Measurements from ENCODE around the gene TAC4.

DNA sequence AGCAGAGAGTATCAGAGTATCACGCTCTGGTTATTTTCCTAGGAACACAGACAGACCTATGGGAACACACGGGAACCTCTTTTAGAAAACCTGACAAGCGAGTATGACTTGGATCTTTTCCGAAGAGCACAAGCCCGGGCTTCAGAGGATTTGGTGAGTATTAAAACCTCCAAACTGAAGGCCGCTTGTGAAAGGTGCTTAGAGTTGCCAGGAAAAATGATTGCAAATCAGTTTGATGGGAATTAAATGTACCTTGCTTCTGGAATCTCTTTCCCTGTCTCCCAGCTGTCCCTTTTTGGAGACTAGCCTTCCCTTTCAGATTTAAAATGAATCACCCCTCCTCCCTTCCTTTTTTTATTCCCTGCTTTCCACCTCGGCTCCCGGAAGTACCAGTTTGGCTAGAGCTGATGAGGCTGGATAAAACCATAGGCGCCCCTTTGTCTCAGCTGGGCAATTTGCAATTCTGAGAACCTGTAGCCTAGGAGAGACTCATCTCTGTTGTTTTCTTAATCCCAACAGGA, 32.0 kb downstream of the TAC4 start:
- TF ChIP-seq, protein P1, sequence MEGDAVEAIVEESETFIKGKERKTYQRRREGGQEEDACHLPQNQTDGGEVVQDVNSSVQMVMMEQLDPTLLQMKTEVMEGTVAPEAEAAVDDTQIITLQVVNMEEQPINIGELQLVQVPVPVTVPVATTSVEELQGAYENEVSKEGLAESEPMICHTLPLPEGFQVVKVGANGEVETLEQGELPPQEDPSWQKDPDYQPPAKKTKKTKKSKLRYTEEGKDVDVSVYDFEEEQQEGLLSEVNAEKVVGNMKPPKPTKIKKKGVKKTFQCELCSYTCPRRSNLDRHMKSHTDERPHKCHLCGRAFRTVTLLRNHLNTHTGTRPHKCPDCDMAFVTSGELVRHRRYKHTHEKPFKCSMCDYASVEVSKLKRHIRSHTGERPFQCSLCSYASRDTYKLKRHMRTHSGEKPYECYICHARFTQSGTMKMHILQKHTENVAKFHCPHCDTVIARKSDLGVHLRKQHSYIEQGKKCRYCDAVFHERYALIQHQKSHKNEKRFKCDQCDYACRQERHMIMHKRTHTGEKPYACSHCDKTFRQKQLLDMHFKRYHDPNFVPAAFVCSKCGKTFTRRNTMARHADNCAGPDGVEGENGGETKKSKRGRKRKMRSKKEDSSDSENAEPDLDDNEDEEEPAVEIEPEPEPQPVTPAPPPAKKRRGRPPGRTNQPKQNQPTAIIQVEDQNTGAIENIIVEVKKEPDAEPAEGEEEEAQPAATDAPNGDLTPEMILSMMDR (conservative IDR thresholded peaks at IDR 0.05; ENCODE audit: low read depth in 2 of 2): no peak
- peak; percentile 57 for TF ChIP-seq POLR2AphosphoS5 (IDR thresholded peaks at IDR 0.05; ENCODE audit: low read depth)
- TF ChIP-seq EZH2 (IDR thresholded peaks at IDR 0.05; ENCODE audit: low read depth, unreplicated experiment): no peak
- TF ChIP-seq, protein P2, sequence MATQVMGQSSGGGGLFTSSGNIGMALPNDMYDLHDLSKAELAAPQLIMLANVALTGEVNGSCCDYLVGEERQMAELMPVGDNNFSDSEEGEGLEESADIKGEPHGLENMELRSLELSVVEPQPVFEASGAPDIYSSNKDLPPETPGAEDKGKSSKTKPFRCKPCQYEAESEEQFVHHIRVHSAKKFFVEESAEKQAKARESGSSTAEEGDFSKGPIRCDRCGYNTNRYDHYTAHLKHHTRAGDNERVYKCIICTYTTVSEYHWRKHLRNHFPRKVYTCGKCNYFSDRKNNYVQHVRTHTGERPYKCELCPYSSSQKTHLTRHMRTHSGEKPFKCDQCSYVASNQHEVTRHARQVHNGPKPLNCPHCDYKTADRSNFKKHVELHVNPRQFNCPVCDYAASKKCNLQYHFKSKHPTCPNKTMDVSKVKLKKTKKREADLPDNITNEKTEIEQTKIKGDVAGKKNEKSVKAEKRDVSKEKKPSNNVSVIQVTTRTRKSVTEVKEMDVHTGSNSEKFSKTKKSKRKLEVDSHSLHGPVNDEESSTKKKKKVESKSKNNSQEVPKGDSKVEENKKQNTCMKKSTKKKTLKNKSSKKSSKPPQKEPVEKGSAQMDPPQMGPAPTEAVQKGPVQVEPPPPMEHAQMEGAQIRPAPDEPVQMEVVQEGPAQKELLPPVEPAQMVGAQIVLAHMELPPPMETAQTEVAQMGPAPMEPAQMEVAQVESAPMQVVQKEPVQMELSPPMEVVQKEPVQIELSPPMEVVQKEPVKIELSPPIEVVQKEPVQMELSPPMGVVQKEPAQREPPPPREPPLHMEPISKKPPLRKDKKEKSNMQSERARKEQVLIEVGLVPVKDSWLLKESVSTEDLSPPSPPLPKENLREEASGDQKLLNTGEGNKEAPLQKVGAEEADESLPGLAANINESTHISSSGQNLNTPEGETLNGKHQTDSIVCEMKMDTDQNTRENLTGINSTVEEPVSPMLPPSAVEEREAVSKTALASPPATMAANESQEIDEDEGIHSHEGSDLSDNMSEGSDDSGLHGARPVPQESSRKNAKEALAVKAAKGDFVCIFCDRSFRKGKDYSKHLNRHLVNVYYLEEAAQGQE (IDR thresholded peaks at IDR 0.05; ENCODE audit: unreplicated experiment): peak; percentile 19
- TF ChIP-seq ZNF114 (CRISPR knock-in tag; IDR thresholded peaks at IDR 0.05): no peak
- TF ChIP-seq JUNB (IDR thresholded peaks at IDR 0.05; ENCODE audit: unreplicated experiment): no peak
- no peak for TF ChIP-seq EZH2phosphoT487 (IDR thresholded peaks at IDR 0.05; ENCODE audit: unreplicated experiment)
